ENCODE results near the gene MYL10. TPM values are rescaled to one million over a fixed set of nuclear protein-coding genes. Genes with fewer than 3 reads are reported as not detected.

The MYL10 gene
- total RNA-seq, 1 experiment from 2014 or later = not detected

GRCh38 chr7:101612885-101613515, 16.1 kb downstream of the MYL10 start:
- CTCF ChIA-PET = no interaction called here
- Histone ChIP-seq H3K27me3 (replicated peaks; ENCODE audit: control insufficient read depth, insufficient read depth, low read length) (no peaks in the 10 kb centered on the region), H3K9me3 (no peaks in the 10 kb centered on the region), H3K36me3 (ENCODE audit: control insufficient read depth, insufficient read depth, low read length) (no peaks in the 10 kb centered on the region), H3K4me3 (ENCODE audit: low read depth, low read length) (no peak overlapping the region), H3K4me1 (peaks cover 12% of the 10 kb centered on the region)
- POLR2A ChIA-PET = no interaction called here
- no peak for DNase-seq
- Mint-ChIP-seq H3K4me3 (ENCODE audit: unreplicated experiment) (no peak overlapping the region), H3K4me1 (ENCODE audit: low read depth, unreplicated experiment) (peaks cover 28% of the 10 kb centered on the region), H3K27me3 (ENCODE audit: insufficient read depth, unreplicated experiment) (no peaks in the 10 kb centered on the region), H3K9me3 (ENCODE audit: unreplicated experiment) (no peaks in the 10 kb centered on the region), H3K36me3 (ENCODE audit: insufficient read depth, unreplicated experiment) (peaks cover 6% of the 10 kb centered on the region), H3K27ac (ENCODE audit: unreplicated experiment) (no peak overlapping the region)
- intact Hi-C loops (cut with micrococcal nuclease; ENCODE audit: unreplicated experiment) = no loop called here
- TF ChIP-seq CTCF (IDR thresholded peaks at IDR 0.05; ENCODE audit: insufficient read depth in 1 of 2, low read depth in 1 of 2, low read length in 1 of 2, severe bottlenecking in 1 of 2, unreplicated experiment in 1 of 2) = no peak
- no TSS peak for BruUV-seq (replicated peaks)

GRCh38 chr7:101608772-101609713, 20.1 kb downstream of the MYL10 start:
- Histone ChIP-seq H3K4me3 (ENCODE audit: low read depth, low read length) (no peak overlapping the region), H3K9me3 (no peaks in the 10 kb centered on the region), H3K4me1 (peaks cover 13% of the 10 kb centered on the region), H3K27me3 (replicated peaks; ENCODE audit: control insufficient read depth, insufficient read depth, low read length) (no peaks in the 10 kb centered on the region), H3K36me3 (ENCODE audit: control insufficient read depth, insufficient read depth, low read length) (no peaks in the 10 kb centered on the region)
- peaks cover 6% of the 10 kb centered on the region for H3K36me3 Mint-ChIP-seq (ENCODE audit: insufficient read depth, unreplicated experiment)
- DNase-seq = peak; percentile 74
- peak overlapping the region; percentile 49 for H3K27ac Mint-ChIP-seq (ENCODE audit: unreplicated experiment)
- H3K27me3 Mint-ChIP-seq (ENCODE audit: insufficient read depth, unreplicated experiment) = no peaks in the 10 kb centered on the region
- peaks cover 16% of the 10 kb centered on the region for H3K4me1 Mint-ChIP-seq (ENCODE audit: low read depth, unreplicated experiment)
- intact Hi-C loops (cut with micrococcal nuclease; ENCODE audit: unreplicated experiment) = loop anchor here (10.0 kb wide), 1 partner anchor 46 kb away; no protein-coding TSS in a partner anchor
- no TSS peak for BruUV-seq (replicated peaks)
- no peaks in the 10 kb centered on the region for H3K9me3 Mint-ChIP-seq (ENCODE audit: unreplicated experiment)
- CTCF ChIA-PET = interaction anchor here (0.9 kb wide), 1 partner anchor 66 kb away, joined by 6 read pairs; no protein-coding TSS in a partner anchor
- no peak for TF ChIP-seq CTCF (IDR thresholded peaks at IDR 0.05; ENCODE audit: insufficient read depth in 1 of 2, low read depth in 1 of 2, low read length in 1 of 2, severe bottlenecking in 1 of 2, unreplicated experiment in 1 of 2)
- POLR2A ChIA-PET = interaction anchor here (0.5 kb wide), 1 partner anchor 301 kb away, joined by 5 read pairs; no protein-coding TSS in a partner anchor
- no peak overlapping the region for H3K4me3 Mint-ChIP-seq (ENCODE audit: unreplicated experiment)

- no peak for TF ChIP-seq CTCF (IDR thresholded peaks at IDR 0.05; ENCODE audit: insufficient read depth in 1 of 2, low read depth in 1 of 2, low read length in 1 of 2, severe bottlenecking in 1 of 2, unreplicated experiment in 1 of 2)
- peaks cover 7% of the 10 kb centered on the region for H3K36me3 Mint-ChIP-seq (ENCODE audit: insufficient read depth, unreplicated experiment)
- H3K9me3 Mint-ChIP-seq (ENCODE audit: unreplicated experiment) = no peaks in the 10 kb centered on the region
- Histone ChIP-seq H3K4me3 (ENCODE audit: low read depth, low read length) (no peak overlapping the region), H3K27me3 (replicated peaks; ENCODE audit: control insufficient read depth, insufficient read depth, low read length) (no peaks in the 10 kb centered on the region), H3K4me1 (peaks cover 28% of the 10 kb centered on the region), H3K36me3 (ENCODE audit: control insufficient read depth, insufficient read depth, low read length) (no peaks in the 10 kb centered on the region), H3K9me3 (no peaks in the 10 kb centered on the region)
- CTCF ChIA-PET = interaction anchor here (0.6 kb wide), 1 partner anchor 22 kb away, joined by 3 read pairs; no protein-coding TSS in a partner anchor
- BruUV-seq (replicated peaks) = no TSS peak
- POLR2A ChIA-PET = no interaction called here
- no peak overlapping the region for H3K27ac Mint-ChIP-seq (ENCODE audit: unreplicated experiment)
- intact Hi-C loops (cut with micrococcal nuclease; ENCODE audit: unreplicated experiment) = loop anchor here (10.0 kb wide), 1 partner anchor 48 kb away; no protein-coding TSS in a partner anchor
- H3K4me3 Mint-ChIP-seq (ENCODE audit: unreplicated experiment) = no peak overlapping the region
- no peak for DNase-seq
- no peaks in the 10 kb centered on the region for H3K27me3 Mint-ChIP-seq (ENCODE audit: insufficient read depth, unreplicated experiment)
- H3K4me1 Mint-ChIP-seq (ENCODE audit: low read depth, unreplicated experiment) = peaks cover 22% of the 10 kb centered on the region
Measured at GRCh38 chr7:101606498-101606923, 22.6 kb downstream of the MYL10 start.

All from Caco-2 (cell line).